GM18505 (cell line): ENCODE results near the gene PIPOX.

Experiments used
- ATAC-seq: cut with Tn5 transposase; IDR thresholded peaks from one replicate; pipeline ENCODE4 v1.9.1; 2021; ENCODE audit not compliant: unreplicated experiment
- POLR2A ChIP-seq: IDR thresholded peaks from 4 replicates; pipeline ENCODE4 v1.6.1; 2011; ENCODE audit warnings: borderline replicate concordance; ENCODE audit not compliant: insufficient read depth, insufficient read length; ENCODE audit errors: extremely low read depth

PIPOX gene

DNA sequence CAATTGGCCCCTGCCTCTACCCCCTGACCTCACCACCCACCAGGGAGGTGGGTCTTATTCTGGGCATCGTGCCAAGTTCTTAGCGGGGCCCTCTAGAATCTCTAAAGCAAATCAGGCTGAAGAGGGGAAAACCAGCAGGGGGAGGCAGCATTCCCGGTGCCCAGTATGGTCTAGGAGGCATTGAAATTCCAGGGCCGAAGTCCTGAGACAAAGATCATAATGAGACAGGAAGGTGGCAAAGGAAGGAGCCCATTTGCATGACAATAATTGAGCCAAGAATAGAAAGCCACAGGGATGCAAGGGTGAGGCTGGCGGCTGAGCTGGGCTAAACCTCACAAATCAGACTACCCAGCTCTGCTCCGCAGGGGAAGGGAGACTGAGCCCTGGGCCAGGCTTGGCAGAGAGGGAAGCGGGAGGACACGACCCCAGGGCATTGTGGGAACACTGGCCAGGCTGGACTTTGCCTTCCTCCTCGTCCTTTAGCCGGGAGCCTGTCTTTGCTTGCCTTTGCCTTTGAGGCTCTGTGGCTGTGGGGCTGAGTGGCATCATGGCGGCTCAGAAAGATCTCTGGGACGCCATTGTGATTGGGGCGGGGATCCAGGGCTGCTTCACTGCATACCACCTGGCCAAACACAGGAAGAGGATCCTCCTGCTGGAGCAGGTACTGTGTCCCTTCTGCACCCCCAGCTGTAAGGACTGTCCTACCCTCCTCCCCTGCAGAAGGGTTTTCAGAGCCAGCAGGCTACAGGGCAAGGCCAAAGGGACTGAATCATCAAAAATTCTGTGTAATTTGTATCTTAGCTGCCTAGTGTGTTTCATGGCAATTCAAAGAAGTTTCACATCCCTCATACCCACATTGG, at the start of gene PIPOX:
Gene PIPOX, plus strand, starts transcription at position 463 of the 860 bp plus-strand sequence. Its CDS starts 85 bp downstream, at position 548.
- ATAC-seq = no peak

GRCh38 chr17:28993645-28994426, 49.1 kb upstream of the PIPOX start:
- ATAC-seq = no peak
- TF ChIP-seq POLR2A = no peak

More for the DNA sequence above, at the start of gene PIPOX:
- TF ChIP-seq POLR2A = no peak

DNA sequence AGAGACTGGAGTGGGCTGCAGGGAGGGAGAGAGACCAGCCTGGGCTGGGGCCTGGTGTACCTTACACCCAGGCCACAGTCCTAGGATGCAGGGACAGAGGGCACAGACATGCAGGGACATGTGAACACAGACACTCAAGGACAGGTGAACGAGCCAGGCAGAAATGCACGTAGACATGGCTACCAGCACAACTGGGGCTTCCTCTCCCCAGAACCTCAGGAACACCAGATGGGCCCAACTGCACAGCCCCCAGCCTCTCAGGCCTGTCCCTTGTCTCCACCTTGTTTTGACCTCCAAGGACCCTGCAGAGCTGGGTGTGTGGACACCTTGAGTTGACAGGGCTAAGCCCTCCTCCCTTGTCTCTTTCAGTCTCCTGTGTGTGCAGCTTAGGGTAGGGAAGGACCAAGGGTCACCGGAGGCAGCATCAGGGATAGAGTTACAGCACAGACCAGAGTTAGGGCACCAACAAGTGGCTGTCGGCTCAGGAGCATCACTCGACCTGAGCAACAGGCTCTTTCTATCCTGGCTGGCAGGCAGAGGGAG, 46.3 kb upstream of the PIPOX start:
- ATAC-seq = no peak
- no peak for TF ChIP-seq POLR2A

DNA sequence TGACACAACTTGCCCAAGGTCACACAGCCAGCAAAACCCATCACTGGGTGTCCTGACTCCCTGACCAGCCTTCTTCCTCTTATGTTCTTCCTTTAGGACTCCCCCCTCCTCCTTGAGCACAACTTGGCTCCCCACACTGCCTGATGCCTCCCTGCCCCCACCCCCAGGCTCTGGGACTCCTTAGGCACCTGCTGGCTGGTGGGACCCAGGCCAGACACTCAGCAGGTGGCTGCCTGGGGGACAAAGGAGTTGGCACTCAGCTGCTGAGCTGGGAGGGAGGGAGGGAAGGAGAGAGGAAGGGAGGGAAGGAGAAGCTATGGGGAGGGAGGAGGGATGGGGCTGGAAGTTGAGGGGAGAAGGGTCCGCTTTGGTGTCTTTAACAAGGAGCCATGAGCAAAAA, 45.1 kb upstream of the PIPOX start:
- no peak for ATAC-seq
- no peak for TF ChIP-seq POLR2A

DNA sequence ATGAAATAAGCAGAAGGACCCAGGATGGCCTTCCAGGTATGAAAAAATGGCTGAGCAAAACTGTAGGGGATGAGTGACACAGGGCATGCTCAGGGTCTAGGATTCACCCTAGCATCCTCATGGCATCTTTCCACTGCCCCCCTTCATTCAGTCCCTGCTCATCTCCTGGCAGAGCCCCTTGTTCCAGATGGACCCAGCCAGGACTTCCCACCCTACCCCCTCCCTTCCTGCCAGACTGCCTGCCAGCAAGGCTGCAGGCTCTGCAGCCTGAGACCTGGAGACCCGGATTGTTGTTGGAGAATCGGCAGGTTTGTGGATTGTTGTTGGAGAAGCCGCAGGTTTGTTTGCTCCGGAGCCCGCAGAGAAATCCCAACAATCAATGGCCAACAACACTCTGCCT, 43.7 kb upstream of the PIPOX start:
- TF ChIP-seq POLR2A = no peak

DNA sequence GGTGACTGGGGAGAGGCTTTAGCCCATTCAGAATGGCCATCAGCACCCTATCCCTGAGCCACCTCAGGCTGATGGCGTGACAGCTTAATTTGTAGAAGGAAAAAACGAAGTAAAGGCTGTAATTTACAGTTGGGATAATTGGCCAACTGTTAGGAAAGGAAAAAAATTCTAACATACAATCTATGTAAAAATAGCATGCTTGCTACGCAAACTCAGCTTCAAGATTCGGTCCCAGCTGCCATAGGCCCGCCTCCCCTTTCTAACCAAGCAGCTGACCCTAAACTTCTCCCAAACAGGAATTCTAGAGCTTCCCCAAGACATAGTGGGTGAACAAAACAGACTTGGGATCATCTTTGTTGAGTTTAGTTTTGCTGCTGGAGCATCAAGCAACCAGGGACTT, 42.0 kb upstream of the PIPOX start:
- no peak for ATAC-seq
- TF ChIP-seq POLR2A = no peak

More for the DNA sequence above, 43.7 kb upstream of the PIPOX start:
- ATAC-seq = no peak

DNA sequence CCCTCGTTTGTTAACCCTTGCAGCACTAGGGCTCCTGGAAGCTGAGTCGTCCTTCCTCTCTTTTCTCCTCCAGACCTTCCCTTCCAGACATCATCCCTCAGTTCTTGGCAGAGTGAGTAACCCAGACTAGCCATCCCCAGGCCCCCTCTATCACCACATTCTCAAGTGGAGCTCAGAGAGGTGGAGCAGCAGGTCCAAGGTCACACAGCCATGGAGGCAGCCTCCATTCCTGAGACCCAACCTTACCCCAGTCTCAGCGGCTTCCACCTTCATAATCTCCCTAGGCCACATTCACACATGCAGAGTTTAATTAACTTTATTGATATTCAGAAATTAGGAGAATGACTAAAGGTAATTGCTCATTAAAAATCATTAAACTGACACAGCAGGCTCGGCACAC, 40.1 kb upstream of the PIPOX start:
- no peak for TF ChIP-seq POLR2A

GRCh38 chr17:29003289-29003688, 39.7 kb upstream of the PIPOX start:
- no peak for ATAC-seq
- TF ChIP-seq POLR2A = no peak

More for the DNA sequence above, 40.1 kb upstream of the PIPOX start:
- ATAC-seq = no peak

GRCh38 chr17:29004081-29004692, 38.8 kb upstream of the PIPOX start:
- ATAC-seq = no peak
- TF ChIP-seq POLR2A = no peak

DNA sequence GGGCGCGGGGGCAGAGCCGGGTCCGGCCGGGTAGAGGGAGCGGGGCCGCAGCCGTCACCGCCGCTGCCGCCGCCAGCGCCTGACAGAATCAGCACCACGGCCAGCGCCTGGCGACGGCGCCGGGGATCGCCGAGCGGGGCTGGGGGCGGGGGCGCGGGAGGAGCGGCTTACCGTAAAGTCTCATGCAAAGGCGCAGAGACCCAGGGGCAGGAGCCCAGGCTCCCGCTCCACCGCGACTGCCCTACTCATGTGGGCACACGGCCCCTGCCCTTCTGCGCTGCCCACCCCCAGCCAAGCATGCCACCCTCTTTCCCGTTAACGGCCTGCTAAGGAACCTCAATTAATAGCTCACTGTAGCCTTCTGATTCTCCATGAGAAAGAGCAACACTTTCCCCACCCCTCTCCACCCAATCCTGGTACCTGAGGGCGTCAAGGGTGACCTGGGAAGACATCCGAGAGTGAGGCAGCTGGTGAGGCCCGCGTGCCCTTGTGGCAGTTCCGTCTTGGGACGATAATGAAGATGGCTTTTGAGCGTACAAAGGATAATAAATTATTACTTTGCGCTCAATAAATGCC, 36.9 kb upstream of the PIPOX start, which contains the start of gene SEZ6:
Gene SEZ6, minus strand, starts transcription at position 98 of the 576 bp plus-strand sequence. CDS start 164 bp downstream, outside the sequence.
- no peak for ATAC-seq

GRCh38 chr17:29007456-29007855, 35.5 kb upstream of the PIPOX start:
- no peak for TF ChIP-seq POLR2A
- no peak for ATAC-seq

More for the DNA sequence above, 36.9 kb upstream of the PIPOX start, which contains the start of gene SEZ6:
- no peak for TF ChIP-seq POLR2A

DNA sequence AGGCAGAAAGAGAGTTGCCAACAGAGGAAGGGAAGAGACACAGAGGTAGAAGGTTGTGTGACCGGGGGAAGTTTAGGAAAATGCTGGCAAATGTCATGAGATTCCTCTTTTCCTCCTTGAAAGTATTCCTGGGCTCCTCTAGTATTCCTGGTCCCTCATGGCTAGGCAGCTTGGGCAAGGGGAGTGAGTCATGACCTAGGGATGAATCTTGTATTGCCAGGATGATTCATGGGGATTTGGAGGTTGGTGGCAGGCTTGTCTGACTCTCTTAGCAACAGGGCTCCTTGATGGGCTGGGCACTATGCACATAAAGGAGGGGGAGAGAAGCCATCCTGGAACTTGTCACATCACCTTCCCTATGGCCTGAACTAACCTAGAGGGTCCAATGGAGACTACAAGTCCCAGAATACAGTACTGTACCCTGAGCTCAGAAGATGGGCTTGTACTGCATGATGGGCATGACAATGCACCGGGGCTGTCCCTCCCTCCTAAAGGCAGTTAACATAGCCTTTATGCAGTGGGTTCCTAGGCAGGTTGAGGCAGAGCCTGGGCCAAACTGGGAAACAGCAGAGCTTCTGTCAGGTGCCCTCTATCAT, 35.0 kb upstream of the PIPOX start:
- no peak for ATAC-seq
- no peak for TF ChIP-seq POLR2A
